ENCODE results near the gene SMIM36. TPM values are rescaled to one million over a fixed set of nuclear protein-coding genes. Genes with fewer than 3 reads are reported as not detected.
A peak's percentile ranks its signal among the peaks of the same experiment; 100 is the strongest.

SMIM36 gene
- total and polyA plus RNA-seq, 2 experiments from 2014 or later: not detected

GRCh38 chr17:55543709-55544108 lies 32.5 kb upstream of the SMIM36 start:
- Histone ChIP-seq H3K79me2 (no peaks in the 10 kb centered on the region), H3K36me3 (replicated peaks; ENCODE audit: insufficient read depth, low read depth) (no peaks in the 10 kb centered on the region)
- DNase-seq (ENCODE audit: low spot score): no peak

GRCh38 chr17:55540414-55541091 lies 29.3 kb upstream of the SMIM36 start:
- no peak overlapping the region for H3K4me3 ChIP-seq
- no peaks in the 10 kb centered on the region for H3K9me2 ChIP-seq (replicated peaks; ENCODE audit: insufficient read depth)
- no peak overlapping the region for H3K27ac ChIP-seq
- H3K4me2 ChIP-seq: no peak overlapping the region
- whole genome bisulfite sequencing (ENCODE audit: low lambda C conversion rate, missing lambda C conversion rate): 45% methylated on average over 4 of the region's 4 CpGs
- H4K20me1 ChIP-seq (ENCODE audit: insufficient read depth, poor library complexity, severe bottlenecking): no peaks in the 10 kb centered on the region
- H3K79me2 ChIP-seq: no peaks in the 10 kb centered on the region
- TF ChIP-seq EZH2phosphoT487 (IDR thresholded peaks at IDR 0.05; ENCODE audit: low read depth, severe bottlenecking, unreplicated experiment) (no peak), CTCF (IDR thresholded peaks at IDR 0.05; ENCODE audit: poor library complexity) (no peak), EZH2 (IDR thresholded peaks at IDR 0.05; ENCODE audit: borderline replicate concordance) (no peak)
- peak; percentile 11 for DNase-seq (ENCODE audit: low spot score)
- H3K27me3 ChIP-seq: no peaks in the 10 kb centered on the region
- no peaks in the 10 kb centered on the region for H3K36me3 ChIP-seq (replicated peaks; ENCODE audit: insufficient read depth, low read depth)
- no peaks in the 10 kb centered on the region for H3K9me3 ChIP-seq (ENCODE audit: low read depth)
- no peaks in the 10 kb centered on the region for H3K4me1 ChIP-seq (ENCODE audit: insufficient read depth)
- no peak overlapping the region for H2AFZ ChIP-seq

More at GRCh38 chr17:55543709-55544108, 32.5 kb upstream of the SMIM36 start:
- Histone ChIP-seq H3K4me1 (ENCODE audit: insufficient read depth) (no peaks in the 10 kb centered on the region), H2AFZ (no peak overlapping the region), H3K9me3 (ENCODE audit: low read depth) (no peaks in the 10 kb centered on the region), H3K9me2 (replicated peaks; ENCODE audit: insufficient read depth) (no peaks in the 10 kb centered on the region), H3K4me3 (no peak overlapping the region), H3K4me2 (no peak overlapping the region), H3K27me3 (no peaks in the 10 kb centered on the region), H3K27ac (no peak overlapping the region), H4K20me1 (ENCODE audit: insufficient read depth, poor library complexity, severe bottlenecking) (no peaks in the 10 kb centered on the region)
- TF ChIP-seq EZH2phosphoT487 (IDR thresholded peaks at IDR 0.05; ENCODE audit: low read depth, severe bottlenecking, unreplicated experiment) (no peak), EZH2 (IDR thresholded peaks at IDR 0.05; ENCODE audit: borderline replicate concordance) (no peak), CTCF (IDR thresholded peaks at IDR 0.05; ENCODE audit: poor library complexity) (no peak)

DNA sequence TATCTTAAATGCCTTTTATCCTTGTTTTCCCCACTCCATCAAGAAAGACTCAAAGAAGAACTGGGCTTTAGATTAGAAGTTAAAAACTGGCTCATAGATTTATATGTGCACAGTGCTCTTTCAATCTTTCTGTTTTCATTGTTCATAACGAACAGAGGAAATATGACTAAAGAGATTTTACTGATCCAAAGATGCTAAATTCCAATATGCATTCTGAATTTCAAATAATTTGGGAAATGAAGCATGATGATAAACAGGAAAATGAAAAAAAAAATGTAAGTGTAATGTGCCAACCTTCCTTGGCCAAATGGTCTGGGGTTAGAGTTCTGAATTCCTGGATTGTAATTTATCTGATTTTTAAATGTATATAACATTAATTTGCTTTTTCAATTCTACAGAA lies 25.0 kb upstream of the SMIM36 start:
- Histone ChIP-seq H3K27me3 (no peaks in the 10 kb centered on the region), H4K20me1 (ENCODE audit: insufficient read depth, poor library complexity, severe bottlenecking) (no peaks in the 10 kb centered on the region), H3K27ac (no peak overlapping the region), H3K4me1 (ENCODE audit: insufficient read depth) (no peaks in the 10 kb centered on the region), H3K9me3 (ENCODE audit: low read depth) (no peaks in the 10 kb centered on the region), H3K9me2 (replicated peaks; ENCODE audit: insufficient read depth) (no peaks in the 10 kb centered on the region), H3K36me3 (replicated peaks; ENCODE audit: insufficient read depth, low read depth) (no peaks in the 10 kb centered on the region), H3K4me2 (no peak overlapping the region), H3K4me3 (no peak overlapping the region), H2AFZ (no peak overlapping the region), H3K79me2 (no peaks in the 10 kb centered on the region)
- TF ChIP-seq CTCF (IDR thresholded peaks at IDR 0.05; ENCODE audit: poor library complexity): no peak
- no peak for TF ChIP-seq EZH2 (IDR thresholded peaks at IDR 0.05; ENCODE audit: borderline replicate concordance)
- no peak for TF ChIP-seq EZH2phosphoT487 (IDR thresholded peaks at IDR 0.05; ENCODE audit: low read depth, severe bottlenecking, unreplicated experiment)
- no peak for DNase-seq (ENCODE audit: low spot score)
- 94% methylated on average over 1 of the region's 1 CpG for WGBS (ENCODE audit: low lambda C conversion rate, missing lambda C conversion rate)

Measured in hepatocyte (in vitro differentiated cells).